HCT116 (cell line): ENCODE measurements around the gene SUN5. TPM values are rescaled to one million over a fixed set of nuclear protein-coding genes. Genes with fewer than 3 reads are reported as not detected.

Experiments used
- ATAC-seq: fragments of 200-7000 bp; cut with Tn5 transposase; 2 replicates; pipeline ENCODE4 v1.9.1; 2020; ENCODE audit warnings: mild to moderate bottlenecking, moderate library complexity
- BruUV-seq: library from RNA; stranded (reverse); fragments of 400-500 nt; replicated peaks from 2 replicates; lab custom pipeline; 2021; lab: Mats Ljungman, UMichigan
- CTCF ChIA-PET: fragments of 300-600 bp; sonication (Branson Sonifier 250); formaldehyde crosslinking; loops from one replicate; lab custom pipeline; 2021; ENCODE audit warnings: antibody characterized with exemption; lab: Charles Lee
- POLR2A ChIA-PET: fragments of 300-600, 350-600 bp; sonication (Branson Sonifier 250); formaldehyde crosslinking; loops from one replicate; lab custom pipeline; 2021; ENCODE audit warnings: antibody characterized with exemption; lab: Charles Lee
- RAD21 ChIA-PET, 2 experiments: fragments of 300-600 bp; sonication (Branson Sonifier 250); formaldehyde crosslinking; loops; one replicate each; lab custom pipeline; 2023; ENCODE audit warnings: low total read pairs in 2 of 2; ENCODE audit not compliant: uncharacterized antibody in 2 of 2, unreplicated experiment in 2 of 2, low non-redundant PET in 1 of 2; lab: Charles Lee
- DNase-seq: peaks from one replicate; pipeline ENCODE4 v3.0.0-alpha.2; 2010; ENCODE audit warnings: low read depth, low spot score
- H2AFZ ChIP-seq: fragments of 200-600 bp; shearing (Covaris generic), sonication (generic); 2 replicates; pipeline ENCODE4 v1.6.1; 2017; ENCODE audit warnings: low read depth, mixed run types, mixed read lengths, antibody characterized with exemption, low read length; ENCODE audit not compliant: poor library complexity, severe bottlenecking
- H3K27ac ChIP-seq: 2 replicates; pipeline ENCODE4 v1.5.1; 2012; ENCODE audit warnings: low read depth, low read length
- H3K27me3 ChIP-seq: fragments of 200-600 bp; sonication (generic); 2 replicates; pipeline ENCODE4 v1.6.1; 2016; ENCODE audit warnings: mixed run types, low read length, mixed read lengths; ENCODE audit not compliant: insufficient read depth
- H3K36me3 ChIP-seq, 2 experiments: fragments of 200-500 bp in 1 of 2; fragments of 200-600 bp in 1 of 2; sonication (Bioruptor generic) in 1 of 2; sonication (generic) in 1 of 2; 2 replicates each; pipeline versions ENCODE4 v1.5.1 to v1.6.1; 2014 to 2016; ENCODE audit warnings: low read length in 2 of 2, inconsistent platforms in 1 of 2, mixed read lengths in 1 of 2, mixed run types in 1 of 2; ENCODE audit not compliant: insufficient read depth in 2 of 2, control insufficient read depth in 1 of 2
- H3K4me1 ChIP-seq, 2 experiments: fragments of 200-600 bp in 1 of 2; sonication (generic) in 1 of 2; 2 replicates each; pipeline versions ENCODE4 v1.5.1 to v1.6.1; 2012 to 2017; ENCODE audit warnings: low read length in 2 of 2, inconsistent platforms in 1 of 2, mild to moderate bottlenecking in 1 of 2, mixed read lengths in 1 of 2, mixed run types in 1 of 2, moderate library complexity in 1 of 2; ENCODE audit not compliant: insufficient read depth in 2 of 2, control insufficient read depth in 1 of 2
- H3K4me2 ChIP-seq: fragments of 200-600 bp; sonication (generic); 2 replicates; pipeline ENCODE4 v1.6.1; 2017; ENCODE audit warnings: mixed run types, low read length, mixed read lengths
- H3K4me3 ChIP-seq, 2 experiments: fragments of 200-600 bp in 1 of 2; sonication (generic) in 1 of 2; replicated peaks in 1 of 2; 2 replicates each; pipeline ENCODE4 v1.5.1; 2011 to 2016; ENCODE audit warnings: low read length in 2 of 2, control low read depth in 1 of 2, low read depth in 1 of 2, mild to moderate bottlenecking in 1 of 2, mixed read lengths in 1 of 2, mixed run types in 1 of 2
- H3K79me2 ChIP-seq: fragments of 200-600 bp; sonication (generic); 2 replicates; pipeline ENCODE4 v1.6.1; 2017; ENCODE audit warnings: mild to moderate bottlenecking, mixed run types, low read length, moderate library complexity, mixed read lengths; ENCODE audit not compliant: insufficient read depth
- H3K9ac ChIP-seq: fragments of 200-600 bp; sonication (generic); 2 replicates; pipeline ENCODE4 v1.6.1; 2016; ENCODE audit warnings: low read length, mixed read lengths
- H3K9me2 ChIP-seq: fragments of 200-600 bp; sonication (generic), shearing (Covaris generic); 2 replicates; pipeline ENCODE4 v1.6.1; 2017; ENCODE audit warnings: mixed run types, mild to moderate bottlenecking, moderate library complexity; ENCODE audit not compliant: insufficient read depth
- H3K9me3 ChIP-seq, 2 experiments: fragments of 200-500 bp in 1 of 2; fragments of 200-600 bp in 1 of 2; sonication (Bioruptor generic) in 1 of 2; sonication (generic) in 1 of 2; 2 replicates each; pipeline ENCODE4 v1.6.1; 2014 to 2017; ENCODE audit warnings: low read length in 2 of 2, mixed read lengths in 2 of 2, inconsistent platforms in 1 of 2, low read depth in 1 of 2, mild to moderate bottlenecking in 1 of 2, mixed run types in 1 of 2, moderate library complexity in 1 of 2; ENCODE audit not compliant: control insufficient read depth in 1 of 2, insufficient read depth in 1 of 2
- H4K20me1 ChIP-seq: fragments of 200-600 bp; sonication (generic), shearing (Covaris generic); 2 replicates; pipeline ENCODE4 v1.6.1; 2017; ENCODE audit warnings: mixed run types, mild to moderate bottlenecking, moderate library complexity; ENCODE audit not compliant: insufficient read depth
- EGR1 ChIP-seq: IDR thresholded peaks from 2 replicates; pipeline ENCODE4 v1.6.1; 2012; ENCODE audit warnings: low read depth
- ELF1 ChIP-seq: IDR thresholded peaks from 2 replicates; pipeline ENCODE4 v1.6.1; 2012; ENCODE audit warnings: low read depth, borderline replicate concordance
- EZH2 ChIP-seq: fragments of 200-600 bp; sonication (generic); IDR thresholded peaks from 2 replicates; pipeline ENCODE4 v1.6.1; 2017; ENCODE audit warnings: antibody characterized with exemption, mixed run types
- EZH2phosphoT487 ChIP-seq: fragments of 200-600 bp; IDR thresholded peaks from 2 replicates; pipeline ENCODE4 v1.6.1; 2018; ENCODE audit warnings: antibody characterized with exemption, borderline replicate concordance
- FOSL1 ChIP-seq: IDR thresholded peaks from 2 replicates; pipeline ENCODE4 v1.6.1; 2012; ENCODE audit warnings: low read depth
- POLR2A ChIP-seq: IDR thresholded peaks from 2 replicates; pipeline ENCODE4 v1.7.0; 2011; ENCODE audit warnings: borderline replicate concordance; ENCODE audit not compliant: insufficient read depth, insufficient read length; ENCODE audit errors: extremely low read depth
- RAD21 ChIP-seq: IDR thresholded peaks from 2 replicates; pipeline ENCODE4 v1.6.1; 2012; ENCODE audit warnings: low read depth, mild to moderate bottlenecking
- SIN3A ChIP-seq: IDR thresholded peaks from 2 replicates; pipeline ENCODE4 v1.6.1; 2012; ENCODE audit warnings: low read depth
- SP1 ChIP-seq: IDR thresholded peaks from 2 replicates; pipeline ENCODE4 v1.6.1; 2012; ENCODE audit warnings: low read depth
- SRF ChIP-seq: IDR thresholded peaks from 2 replicates; pipeline ENCODE4 v1.6.1; 2012; ENCODE audit warnings: low read depth
- TCF7L2 ChIP-seq: IDR thresholded peaks from 2 replicates; pipeline ENCODE4 v1.7.0; 2011; ENCODE audit warnings: borderline replicate concordance, inconsistent platforms; ENCODE audit not compliant: insufficient read depth, insufficient read length; ENCODE audit errors: extremely low read depth
- YY1 ChIP-seq: IDR thresholded peaks from 2 replicates; pipeline ENCODE4 v1.6.1; 2011; ENCODE audit warnings: low read length, low read depth, moderate library complexity, mild to moderate bottlenecking; ENCODE audit not compliant: insufficient replicate concordance; ENCODE audit errors: extremely low read depth
- ZFX ChIP-seq: fragments of 450-650 bp; IDR thresholded peaks from 2 replicates; pipeline ENCODE4 v1.6.1; 2017
- ZNF274 ChIP-seq: fragments of 200-500 bp; sonication (Bioruptor generic); IDR thresholded peaks from 2 replicates; pipeline ENCODE4 v1.6.1; 2014; ENCODE audit warnings: mild to moderate bottlenecking, low read depth, low read length, inconsistent platforms
- intact Hi-C: fragments of 100-400 bp; cut with micrococcal nuclease; formaldehyde crosslinking; loops from 2 replicates; pipeline ENCODE4 v1.10.0; 2022
- total RNA-seq: library from RNA; stranded (reverse); gene quantifications from one replicate; pipeline ENCODE4 v1.2.1, GENCODE V29; 2021; ENCODE audit not compliant: unreplicated experiment
- TF ChIP-seq, protein P1 (sequence below): IDR thresholded peaks from 2 replicates; pipeline ENCODE4 v1.6.1; 2012
- TF ChIP-seq, protein P2 (sequence below): IDR thresholded peaks from 2 replicates; pipeline ENCODE4 v1.6.1; 2011; ENCODE audit warnings: mild to moderate bottlenecking, low read length, moderate library complexity; ENCODE audit not compliant: insufficient replicate concordance; ENCODE audit errors: extremely low read depth
- TF ChIP-seq, protein P3 (sequence below), 3 experiments: fragments of 200-600 bp in 1 of 3; sonication (generic) in 1 of 3; IDR thresholded peaks in 2 of 3; conservative IDR thresholded peaks in 1 of 3; 2 replicates each; pipeline ENCODE4 v1.5.1; 2012 to 2017; ENCODE audit warnings: low read depth in 2 of 3, low read length in 2 of 3, antibody characterized with exemption in 1 of 3, borderline replicate concordance in 1 of 3, control low read depth in 1 of 3, mild to moderate bottlenecking in 1 of 3, mixed read lengths in 1 of 3, mixed run types in 1 of 3, moderate library complexity in 1 of 3; ENCODE audit not compliant: insufficient read depth in 1 of 3
- TF ChIP-seq, protein P4 (sequence below): IDR thresholded peaks from 2 replicates; pipeline ENCODE4 v1.6.1; 2012; ENCODE audit warnings: low read depth
- TF ChIP-seq, protein P5 (sequence below): IDR thresholded peaks from 2 replicates; pipeline ENCODE4 v1.6.1; 2012

SUN5 gene
- total RNA-seq, 1 experiment from 2014 or later, result not detected

DNA sequence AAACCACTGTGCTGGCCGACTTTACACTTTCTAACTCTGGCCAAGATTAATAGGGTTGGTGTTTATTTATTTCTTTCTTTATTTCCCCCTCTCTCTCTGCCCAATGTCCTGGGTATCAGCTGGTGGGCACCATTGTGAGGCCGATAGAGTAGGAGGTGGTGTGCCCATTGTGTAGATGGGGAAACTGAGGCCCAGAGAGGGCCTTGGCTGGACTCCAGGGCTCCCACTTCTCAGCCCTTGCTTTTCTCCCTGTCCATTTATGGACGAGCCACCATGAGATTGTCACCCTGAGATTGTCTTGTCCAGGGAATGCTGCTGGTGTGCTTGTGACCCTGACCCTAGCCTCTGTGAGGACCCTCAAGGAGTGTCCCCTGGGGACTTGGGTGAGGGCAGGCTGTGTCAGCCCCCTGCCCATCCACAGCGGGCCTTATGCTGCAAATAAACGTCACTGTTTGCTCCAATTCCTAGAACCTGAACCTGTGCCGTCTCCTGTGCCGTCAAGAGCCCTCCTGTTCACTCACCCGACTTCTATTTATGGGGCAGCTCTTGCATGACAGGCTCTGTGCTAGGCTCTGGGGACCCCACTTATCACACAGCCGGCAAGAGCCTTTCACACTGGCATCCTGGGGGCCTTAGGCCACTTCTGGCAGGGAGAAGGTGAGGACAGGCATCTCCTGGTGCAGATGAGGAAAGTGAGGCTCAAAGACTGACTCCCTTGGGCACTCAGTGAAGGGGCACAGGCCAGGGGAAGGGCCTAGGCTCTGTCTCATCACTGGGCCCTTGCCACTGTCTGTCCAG is 24.8 kb downstream of the SUN5 start:
- no peaks in the 10 kb centered on the region for H3K9me2 ChIP-seq
- intact Hi-C loops, result no loop called here
- H4K20me1 ChIP-seq, result no peaks in the 10 kb centered on the region
- BruUV-seq, result no TSS peak
- no peaks in the 10 kb centered on the region for H3K9me3 ChIP-seq
- H3K9ac ChIP-seq, result no peak overlapping the region
- H3K27ac ChIP-seq, result no peak overlapping the region
- TF ChIP-seq ZNF274, result no peak
- TF ChIP-seq EGR1, result no peak
- TF ChIP-seq EZH2, result no peak
- TF ChIP-seq TCF7L2, result no peak
- TF ChIP-seq RAD21, result no peak
- TF ChIP-seq POLR2A, result no peak
- no peak for TF ChIP-seq SIN3A
- no peak for TF ChIP-seq ZFX
- TF ChIP-seq, protein P1, sequence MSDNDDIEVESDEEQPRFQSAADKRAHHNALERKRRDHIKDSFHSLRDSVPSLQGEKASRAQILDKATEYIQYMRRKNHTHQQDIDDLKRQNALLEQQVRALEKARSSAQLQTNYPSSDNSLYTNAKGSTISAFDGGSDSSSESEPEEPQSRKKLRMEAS, result no peak
- no peak for TF ChIP-seq ELF1
- TF ChIP-seq, protein P2, sequence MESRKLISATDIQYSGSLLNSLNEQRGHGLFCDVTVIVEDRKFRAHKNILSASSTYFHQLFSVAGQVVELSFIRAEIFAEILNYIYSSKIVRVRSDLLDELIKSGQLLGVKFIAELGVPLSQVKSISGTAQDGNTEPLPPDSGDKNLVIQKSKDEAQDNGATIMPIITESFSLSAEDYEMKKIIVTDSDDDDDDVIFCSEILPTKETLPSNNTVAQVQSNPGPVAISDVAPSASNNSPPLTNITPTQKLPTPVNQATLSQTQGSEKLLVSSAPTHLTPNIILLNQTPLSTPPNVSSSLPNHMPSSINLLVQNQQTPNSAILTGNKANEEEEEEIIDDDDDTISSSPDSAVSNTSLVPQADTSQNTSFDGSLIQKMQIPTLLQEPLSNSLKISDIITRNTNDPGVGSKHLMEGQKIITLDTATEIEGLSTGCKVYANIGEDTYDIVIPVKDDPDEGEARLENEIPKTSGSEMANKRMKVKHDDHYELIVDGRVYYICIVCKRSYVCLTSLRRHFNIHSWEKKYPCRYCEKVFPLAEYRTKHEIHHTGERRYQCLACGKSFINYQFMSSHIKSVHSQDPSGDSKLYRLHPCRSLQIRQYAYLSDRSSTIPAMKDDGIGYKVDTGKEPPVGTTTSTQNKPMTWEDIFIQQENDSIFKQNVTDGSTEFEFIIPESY, result no peak
- no peak for TF ChIP-seq YY1
- TF ChIP-seq, protein P3, sequence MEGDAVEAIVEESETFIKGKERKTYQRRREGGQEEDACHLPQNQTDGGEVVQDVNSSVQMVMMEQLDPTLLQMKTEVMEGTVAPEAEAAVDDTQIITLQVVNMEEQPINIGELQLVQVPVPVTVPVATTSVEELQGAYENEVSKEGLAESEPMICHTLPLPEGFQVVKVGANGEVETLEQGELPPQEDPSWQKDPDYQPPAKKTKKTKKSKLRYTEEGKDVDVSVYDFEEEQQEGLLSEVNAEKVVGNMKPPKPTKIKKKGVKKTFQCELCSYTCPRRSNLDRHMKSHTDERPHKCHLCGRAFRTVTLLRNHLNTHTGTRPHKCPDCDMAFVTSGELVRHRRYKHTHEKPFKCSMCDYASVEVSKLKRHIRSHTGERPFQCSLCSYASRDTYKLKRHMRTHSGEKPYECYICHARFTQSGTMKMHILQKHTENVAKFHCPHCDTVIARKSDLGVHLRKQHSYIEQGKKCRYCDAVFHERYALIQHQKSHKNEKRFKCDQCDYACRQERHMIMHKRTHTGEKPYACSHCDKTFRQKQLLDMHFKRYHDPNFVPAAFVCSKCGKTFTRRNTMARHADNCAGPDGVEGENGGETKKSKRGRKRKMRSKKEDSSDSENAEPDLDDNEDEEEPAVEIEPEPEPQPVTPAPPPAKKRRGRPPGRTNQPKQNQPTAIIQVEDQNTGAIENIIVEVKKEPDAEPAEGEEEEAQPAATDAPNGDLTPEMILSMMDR (IDR thresholded peaks at IDR 0.05 in 2 of 3, conservative IDR thresholded peaks at IDR 0.05 in 1 of 3; ENCODE audit: borderline replicate concordance in 1 of 3, insufficient read depth in 1 of 3, low read depth in 2 of 3, low read length in 2 of 3), result no peak
- TF ChIP-seq SRF, result no peak
- TF ChIP-seq, protein P4, sequence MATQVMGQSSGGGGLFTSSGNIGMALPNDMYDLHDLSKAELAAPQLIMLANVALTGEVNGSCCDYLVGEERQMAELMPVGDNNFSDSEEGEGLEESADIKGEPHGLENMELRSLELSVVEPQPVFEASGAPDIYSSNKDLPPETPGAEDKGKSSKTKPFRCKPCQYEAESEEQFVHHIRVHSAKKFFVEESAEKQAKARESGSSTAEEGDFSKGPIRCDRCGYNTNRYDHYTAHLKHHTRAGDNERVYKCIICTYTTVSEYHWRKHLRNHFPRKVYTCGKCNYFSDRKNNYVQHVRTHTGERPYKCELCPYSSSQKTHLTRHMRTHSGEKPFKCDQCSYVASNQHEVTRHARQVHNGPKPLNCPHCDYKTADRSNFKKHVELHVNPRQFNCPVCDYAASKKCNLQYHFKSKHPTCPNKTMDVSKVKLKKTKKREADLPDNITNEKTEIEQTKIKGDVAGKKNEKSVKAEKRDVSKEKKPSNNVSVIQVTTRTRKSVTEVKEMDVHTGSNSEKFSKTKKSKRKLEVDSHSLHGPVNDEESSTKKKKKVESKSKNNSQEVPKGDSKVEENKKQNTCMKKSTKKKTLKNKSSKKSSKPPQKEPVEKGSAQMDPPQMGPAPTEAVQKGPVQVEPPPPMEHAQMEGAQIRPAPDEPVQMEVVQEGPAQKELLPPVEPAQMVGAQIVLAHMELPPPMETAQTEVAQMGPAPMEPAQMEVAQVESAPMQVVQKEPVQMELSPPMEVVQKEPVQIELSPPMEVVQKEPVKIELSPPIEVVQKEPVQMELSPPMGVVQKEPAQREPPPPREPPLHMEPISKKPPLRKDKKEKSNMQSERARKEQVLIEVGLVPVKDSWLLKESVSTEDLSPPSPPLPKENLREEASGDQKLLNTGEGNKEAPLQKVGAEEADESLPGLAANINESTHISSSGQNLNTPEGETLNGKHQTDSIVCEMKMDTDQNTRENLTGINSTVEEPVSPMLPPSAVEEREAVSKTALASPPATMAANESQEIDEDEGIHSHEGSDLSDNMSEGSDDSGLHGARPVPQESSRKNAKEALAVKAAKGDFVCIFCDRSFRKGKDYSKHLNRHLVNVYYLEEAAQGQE, result no peak
- no peak for TF ChIP-seq SP1
- no peak for TF ChIP-seq EZH2phosphoT487
- TF ChIP-seq, protein P5, sequence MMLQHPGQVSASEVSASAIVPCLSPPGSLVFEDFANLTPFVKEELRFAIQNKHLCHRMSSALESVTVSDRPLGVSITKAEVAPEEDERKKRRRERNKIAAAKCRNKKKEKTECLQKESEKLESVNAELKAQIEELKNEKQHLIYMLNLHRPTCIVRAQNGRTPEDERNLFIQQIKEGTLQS, result no peak
- no peak for TF ChIP-seq FOSL1
- TF ChIP-seq, all 23 proteins: peak for 0
- H3K36me3 ChIP-seq, result no peaks in the 10 kb centered on the region
- ChIA-PET RAD21 (no interaction called here), CTCF (no interaction called here), POLR2A (no interaction called here)
- ATAC-seq (no peak), DNase-seq (no peak)
- no peaks in the 10 kb centered on the region for H3K27me3 ChIP-seq
- H3K79me2 ChIP-seq, result no peaks in the 10 kb centered on the region
- H3K4me1 ChIP-seq, result no peaks in the 10 kb centered on the region
- H2AFZ ChIP-seq, result no peak overlapping the region
- no peak overlapping the region for H3K4me2 ChIP-seq
- no peak overlapping the region for H3K4me3 ChIP-seq
